Neural progenitor cell (in vitro differentiated cells): ENCODE measurements around the gene CIDEB. TPM values are rescaled to one million over a fixed set of nuclear protein-coding genes. Genes with fewer than 3 reads are reported as not detected.

Experiments used
- DNase-seq: peaks from one replicate; pipeline ENCODE4 v3.0.0-alpha.2; 2016; ENCODE audit warnings: low spot score
- H2AFZ ChIP-seq: fragments of 200-600 bp; sonication (generic); replicated peaks from 2 replicates; pipeline ENCODE4 v1.6.1; 2016; ENCODE audit warnings: antibody characterized with exemption
- H3F3A ChIP-seq: fragments of 200-600 bp; sonication (generic); 2 replicates; pipeline ENCODE4 v1.6.1; 2016; ENCODE audit warnings: antibody characterized with exemption, low read depth
- H3K27ac ChIP-seq: fragments of 200-600 bp; sonication (generic); 2 replicates; pipeline ENCODE4 v1.5.1; 2016; ENCODE audit warnings: mild to moderate bottlenecking
- H3K27me3 ChIP-seq: fragments of 200-600 bp; sonication (generic); 2 replicates; pipeline ENCODE4 v1.6.1; 2016; ENCODE audit warnings: mild to moderate bottlenecking, moderate library complexity
- H3K36me3 ChIP-seq: fragments of 200-600 bp; sonication (generic); 2 replicates; pipeline ENCODE4 v1.5.1; 2016
- H3K4me1 ChIP-seq: fragments of 200-600 bp; sonication (generic); 2 replicates; pipeline ENCODE4 v1.6.1; 2016; ENCODE audit warnings: mixed run types
- H3K4me2 ChIP-seq: fragments of 200-600 bp; sonication (generic); 2 replicates; pipeline ENCODE4 v1.6.1; 2016
- H3K4me3 ChIP-seq: fragments of 200-600 bp; sonication (generic); 2 replicates; pipeline ENCODE4 v1.5.1; 2016
- H3K79me2 ChIP-seq: fragments of 200-600 bp; sonication (generic); 2 replicates; pipeline ENCODE4 v1.6.1; 2016; ENCODE audit warnings: low read depth
- H3K9ac ChIP-seq: fragments of 200-600 bp; sonication (generic); 2 replicates; pipeline ENCODE4 v1.6.1; 2016
- H3K9me3 ChIP-seq: fragments of 200-600 bp; sonication (generic); 2 replicates; pipeline ENCODE4 v1.5.1; 2016; ENCODE audit warnings: low read depth
- H4K20me1 ChIP-seq: fragments of 200-600 bp; sonication (generic); 2 replicates; pipeline ENCODE4 v1.6.1; 2016; ENCODE audit warnings: low read depth
- H3K27ac Mint-ChIP-seq: 3 replicates; pipeline ENCODE4 v1.8.0; 2021; ENCODE audit warnings: mixed read lengths
- H3K27me3 Mint-ChIP-seq: 2 replicates; pipeline ENCODE4 v1.8.0; 2022; ENCODE audit warnings: low read depth, mild to moderate bottlenecking, inconsistent platforms, moderate library complexity, mixed read lengths; ENCODE audit not compliant: insufficient read depth
- H3K36me3 Mint-ChIP-seq: 3 replicates; pipeline ENCODE4 v1.8.0; 2021; ENCODE audit warnings: mixed read lengths
- H3K4me1 Mint-ChIP-seq: 3 replicates; pipeline ENCODE4 v1.8.0; 2021; ENCODE audit warnings: mixed read lengths
- H3K4me3 Mint-ChIP-seq: 3 replicates; pipeline ENCODE4 v1.8.0; 2021; ENCODE audit warnings: mild to moderate bottlenecking, moderate library complexity, mixed read lengths
- H3K9me3 Mint-ChIP-seq: 3 replicates; pipeline ENCODE4 v1.8.0; 2020; ENCODE audit warnings: mixed read lengths
- EZH2 ChIP-seq: fragments of 200-600 bp; sonication (generic); IDR thresholded peaks from 2 replicates; pipeline ENCODE4 v1.6.1; 2017; ENCODE audit warnings: antibody characterized with exemption, mild to moderate bottlenecking, moderate library complexity
- EZH2phosphoT487 ChIP-seq: fragments of 200-600 bp; sonication (generic); IDR thresholded peaks from 2 replicates; pipeline ENCODE4 v1.6.1; 2017; ENCODE audit warnings: antibody characterized with exemption
- total RNA-seq: library from RNA; depleted of rRNA; stranded (reverse); fragments of >200 nt; gene quantifications from 2 replicates; pipeline ENCODE4 v1.2.3, GENCODE V29; 2015; ENCODE audit warnings: low replicate concordance
- TF ChIP-seq, protein P1 (sequence below): fragments of 200-600 bp; sonication (generic); IDR thresholded peaks from 2 replicates; pipeline ENCODE4 v1.5.1; 2017; ENCODE audit warnings: antibody characterized with exemption, mild to moderate bottlenecking

CIDEB gene
- total RNA-seq, 1 donor from 2014 or later: not detected

DNA sequence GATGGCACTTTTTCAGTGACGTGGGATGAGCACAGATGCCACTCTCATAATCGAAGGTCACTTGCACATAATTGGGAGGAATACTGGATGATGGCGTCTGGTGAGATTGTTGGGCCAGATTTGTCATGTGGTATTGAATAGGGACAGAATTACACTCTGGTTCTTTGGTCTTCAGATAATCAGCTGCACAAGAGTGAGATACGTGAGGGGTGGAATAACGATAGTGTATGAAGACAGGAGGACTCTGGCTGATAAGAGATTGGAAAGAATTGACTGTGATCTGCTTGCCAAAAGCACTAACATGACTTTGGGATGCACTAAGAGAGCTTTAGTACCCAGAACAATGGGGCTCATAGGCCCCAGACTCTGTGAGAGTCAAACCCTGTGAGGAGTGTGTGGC lies 29.4 kb downstream of the CIDEB start:
- Histone ChIP-seq H3K9ac (no peak overlapping the region), H3F3A (no peaks in the 10 kb centered on the region), H4K20me1 (no peaks in the 10 kb centered on the region), H3K36me3 (no peaks in the 10 kb centered on the region), H3K27me3 (no peaks in the 10 kb centered on the region), H3K4me3 (no peak overlapping the region), H3K4me1 (no peaks in the 10 kb centered on the region), H3K27ac (no peak overlapping the region), H2AFZ (no peak overlapping the region), H3K4me2 (no peak overlapping the region), H3K9me3 (no peaks in the 10 kb centered on the region), H3K79me2 (no peaks in the 10 kb centered on the region)
- no peak for DNase-seq
- H3K9me3 Mint-ChIP-seq: no peaks in the 10 kb centered on the region
- no peak overlapping the region for H3K4me3 Mint-ChIP-seq
- no peaks in the 10 kb centered on the region for H3K4me1 Mint-ChIP-seq
- TF ChIP-seq EZH2 (no peak), EZH2phosphoT487 (no peak)
- TF ChIP-seq, protein P1, sequence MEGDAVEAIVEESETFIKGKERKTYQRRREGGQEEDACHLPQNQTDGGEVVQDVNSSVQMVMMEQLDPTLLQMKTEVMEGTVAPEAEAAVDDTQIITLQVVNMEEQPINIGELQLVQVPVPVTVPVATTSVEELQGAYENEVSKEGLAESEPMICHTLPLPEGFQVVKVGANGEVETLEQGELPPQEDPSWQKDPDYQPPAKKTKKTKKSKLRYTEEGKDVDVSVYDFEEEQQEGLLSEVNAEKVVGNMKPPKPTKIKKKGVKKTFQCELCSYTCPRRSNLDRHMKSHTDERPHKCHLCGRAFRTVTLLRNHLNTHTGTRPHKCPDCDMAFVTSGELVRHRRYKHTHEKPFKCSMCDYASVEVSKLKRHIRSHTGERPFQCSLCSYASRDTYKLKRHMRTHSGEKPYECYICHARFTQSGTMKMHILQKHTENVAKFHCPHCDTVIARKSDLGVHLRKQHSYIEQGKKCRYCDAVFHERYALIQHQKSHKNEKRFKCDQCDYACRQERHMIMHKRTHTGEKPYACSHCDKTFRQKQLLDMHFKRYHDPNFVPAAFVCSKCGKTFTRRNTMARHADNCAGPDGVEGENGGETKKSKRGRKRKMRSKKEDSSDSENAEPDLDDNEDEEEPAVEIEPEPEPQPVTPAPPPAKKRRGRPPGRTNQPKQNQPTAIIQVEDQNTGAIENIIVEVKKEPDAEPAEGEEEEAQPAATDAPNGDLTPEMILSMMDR: no peak
- H3K27ac Mint-ChIP-seq: peak overlapping the region; percentile 25
- H3K27me3 Mint-ChIP-seq: peaks cover 2% of the 10 kb centered on the region
- peaks cover 2% of the 10 kb centered on the region for H3K36me3 Mint-ChIP-seq

DNA sequence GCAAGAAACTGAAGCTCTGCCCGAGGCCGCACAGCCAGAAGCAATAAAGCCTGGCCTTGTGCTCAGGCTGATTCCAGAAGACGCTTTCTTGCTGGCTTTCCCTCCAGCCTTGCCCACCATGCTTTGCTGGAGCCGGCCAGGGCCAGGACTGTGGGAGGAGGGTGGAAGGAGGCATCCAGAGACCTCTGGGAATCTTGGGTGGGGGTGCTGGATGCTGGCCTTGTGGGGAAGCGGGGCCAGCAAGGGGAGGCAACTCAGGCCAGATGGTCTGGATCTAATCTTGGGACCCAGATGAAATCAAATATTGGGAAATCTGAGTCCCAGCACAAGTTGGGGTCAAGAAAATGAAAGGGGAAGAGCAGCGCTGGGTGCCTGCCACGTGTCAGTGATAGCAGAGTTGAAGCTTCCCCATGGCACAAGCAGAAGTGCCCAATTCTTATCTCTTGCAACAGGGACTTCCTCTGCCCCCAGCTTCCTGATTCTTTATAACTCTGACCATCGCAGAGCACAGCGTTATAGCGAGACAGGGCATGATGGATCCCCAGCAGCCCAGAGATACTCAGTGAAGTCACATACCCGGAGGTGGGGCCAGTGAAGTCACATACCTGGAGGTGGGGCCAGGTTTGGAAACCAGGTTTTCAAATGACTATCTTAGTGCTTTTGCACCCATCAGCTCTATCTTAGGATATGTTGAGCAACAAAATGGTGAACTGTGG lies 30.0 kb downstream of the CIDEB start:
- no peak overlapping the region for H3K9ac ChIP-seq
- H3K4me3 ChIP-seq: no peak overlapping the region
- TF ChIP-seq, protein P1: no peak
- TF ChIP-seq EZH2phosphoT487 (no peak), EZH2 (no peak)
- DNase-seq: no peak
- peaks cover 2% of the 10 kb centered on the region for H3K4me1 Mint-ChIP-seq
- H3K27ac ChIP-seq: no peak overlapping the region
- H3K27me3 Mint-ChIP-seq: peaks cover 2% of the 10 kb centered on the region
- peaks cover under 1% of the 10 kb centered on the region for H3K79me2 ChIP-seq
- H3K9me3 ChIP-seq: no peaks in the 10 kb centered on the region
- no peak overlapping the region for H3K4me3 Mint-ChIP-seq
- H3K4me1 ChIP-seq: no peaks in the 10 kb centered on the region
- no peaks in the 10 kb centered on the region for H4K20me1 ChIP-seq
- no peaks in the 10 kb centered on the region for H3K9me3 Mint-ChIP-seq
- no peak overlapping the region for H2AFZ ChIP-seq
- H3K36me3 ChIP-seq: no peaks in the 10 kb centered on the region
- H3K27me3 ChIP-seq: no peaks in the 10 kb centered on the region
- H3K27ac Mint-ChIP-seq: no peak overlapping the region
- no peaks in the 10 kb centered on the region for H3F3A ChIP-seq
- H3K36me3 Mint-ChIP-seq: peaks cover 2% of the 10 kb centered on the region
- H3K4me2 ChIP-seq: no peak overlapping the region

DNA sequence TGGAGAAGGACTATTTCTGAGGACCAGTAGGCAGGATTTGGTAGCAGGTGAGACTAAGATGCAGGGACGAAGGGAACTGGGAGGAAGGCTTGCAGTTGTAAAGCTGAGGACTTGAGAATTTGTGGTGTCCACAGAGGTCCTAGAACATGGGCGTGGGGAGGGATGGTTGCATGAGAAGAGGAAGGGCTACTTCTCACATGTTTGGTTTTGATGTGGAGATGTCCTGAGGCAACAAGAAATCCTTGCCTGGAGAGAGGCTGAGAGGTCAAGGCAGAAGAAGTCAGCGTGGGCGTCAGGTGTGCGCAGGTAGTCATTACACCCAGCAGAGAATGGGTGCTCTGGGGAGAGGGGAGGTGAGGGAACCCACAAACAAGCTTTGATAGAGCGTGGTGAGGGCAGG lies 30.7 kb downstream of the CIDEB start:
- Mint-ChIP-seq H3K27ac (no peak overlapping the region), H3K9me3 (no peaks in the 10 kb centered on the region), H3K36me3 (peaks cover 2% of the 10 kb centered on the region), H3K4me3 (no peak overlapping the region), H3K4me1 (peaks cover 8% of the 10 kb centered on the region), H3K27me3 (peaks cover 2% of the 10 kb centered on the region)
- Histone ChIP-seq H3K27ac (no peak overlapping the region), H3K79me2 (peaks cover 8% of the 10 kb centered on the region), H3F3A (no peaks in the 10 kb centered on the region), H3K4me3 (no peak overlapping the region), H3K9me3 (no peaks in the 10 kb centered on the region), H3K4me2 (no peak overlapping the region), H3K9ac (no peak overlapping the region), H3K36me3 (no peaks in the 10 kb centered on the region), H4K20me1 (no peaks in the 10 kb centered on the region), H3K27me3 (no peaks in the 10 kb centered on the region), H2AFZ (no peak overlapping the region), H3K4me1 (peaks cover 2% of the 10 kb centered on the region)
- TF ChIP-seq EZH2 (no peak), EZH2phosphoT487 (no peak)
- TF ChIP-seq, protein P1: no peak
- no peak for DNase-seq
